ENCODE results near the gene HSD17B10. TPM values are rescaled to one million over a fixed set of nuclear protein-coding genes. Genes with fewer than 3 reads are reported as not detected.

Gene HSD17B10
- total RNA-seq, 2 donors from 2014 or later = 107 to 120 TPM

DNA sequence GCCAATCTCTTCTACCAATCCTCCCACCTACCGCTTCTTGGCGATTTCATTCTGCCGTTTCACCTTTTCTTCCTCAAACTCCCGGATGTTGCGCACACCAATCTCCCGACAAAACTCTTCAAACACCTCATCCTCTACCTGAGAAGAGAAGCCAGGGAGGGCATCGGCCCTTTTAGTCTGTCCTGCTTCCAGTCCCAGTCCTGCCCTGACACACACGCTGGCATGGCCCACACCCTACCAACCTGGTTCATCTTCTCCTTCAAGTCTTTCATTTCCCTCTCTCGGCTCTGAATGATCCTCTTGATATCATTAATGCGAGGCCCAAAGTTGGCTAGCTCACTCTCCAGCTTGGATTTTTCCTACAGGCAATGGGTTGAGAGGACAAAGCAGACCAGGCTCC, 30.6 kb downstream of the HSD17B10 start:
- Histone ChIP-seq H3K4me1 (ENCODE audit: control insufficient read depth, insufficient read depth, low read length) (no peaks in the 10 kb centered on the region), H3K9ac (ENCODE audit: extremely low read depth, low read length, poor library complexity, severe bottlenecking) (no peak overlapping the region), H3K4me3 (ENCODE audit: low read length) (no peak overlapping the region), H3K27me3 (ENCODE audit: control insufficient read depth, insufficient read depth, low read length, poor library complexity, severe bottlenecking) (no peaks in the 10 kb centered on the region), H3K36me3 (ENCODE audit: control insufficient read depth, insufficient read depth, low read length) (peaks cover 60% of the 10 kb centered on the region), H3K27ac (ENCODE audit: low read depth, low read length) (no peak overlapping the region), H3K9me3 (ENCODE audit: control insufficient read depth, low read length) (no peaks in the 10 kb centered on the region)
- no peak overlapping the region for H3K4me3 Mint-ChIP-seq
- TF ChIP-seq, protein P1, sequence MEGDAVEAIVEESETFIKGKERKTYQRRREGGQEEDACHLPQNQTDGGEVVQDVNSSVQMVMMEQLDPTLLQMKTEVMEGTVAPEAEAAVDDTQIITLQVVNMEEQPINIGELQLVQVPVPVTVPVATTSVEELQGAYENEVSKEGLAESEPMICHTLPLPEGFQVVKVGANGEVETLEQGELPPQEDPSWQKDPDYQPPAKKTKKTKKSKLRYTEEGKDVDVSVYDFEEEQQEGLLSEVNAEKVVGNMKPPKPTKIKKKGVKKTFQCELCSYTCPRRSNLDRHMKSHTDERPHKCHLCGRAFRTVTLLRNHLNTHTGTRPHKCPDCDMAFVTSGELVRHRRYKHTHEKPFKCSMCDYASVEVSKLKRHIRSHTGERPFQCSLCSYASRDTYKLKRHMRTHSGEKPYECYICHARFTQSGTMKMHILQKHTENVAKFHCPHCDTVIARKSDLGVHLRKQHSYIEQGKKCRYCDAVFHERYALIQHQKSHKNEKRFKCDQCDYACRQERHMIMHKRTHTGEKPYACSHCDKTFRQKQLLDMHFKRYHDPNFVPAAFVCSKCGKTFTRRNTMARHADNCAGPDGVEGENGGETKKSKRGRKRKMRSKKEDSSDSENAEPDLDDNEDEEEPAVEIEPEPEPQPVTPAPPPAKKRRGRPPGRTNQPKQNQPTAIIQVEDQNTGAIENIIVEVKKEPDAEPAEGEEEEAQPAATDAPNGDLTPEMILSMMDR (conservative IDR thresholded peaks at IDR 0.05) = no peak
- H3K27me3 Mint-ChIP-seq (ENCODE audit: insufficient read depth) = no peaks in the 10 kb centered on the region
- peaks cover 56% of the 10 kb centered on the region for H3K9me3 Mint-ChIP-seq
- H3K27ac Mint-ChIP-seq = no peak overlapping the region
- H3K4me1 Mint-ChIP-seq = no peaks in the 10 kb centered on the region
- 91 to 100% methylated on average over 1 to 10 of the region's 10 CpGs for WGBS, 2 experiments (ENCODE audit: insufficient coverage in 1 of 2, insufficient read length in 1 of 2)
- H3K36me3 Mint-ChIP-seq (ENCODE audit: low read depth) = peaks cover 50% of the 10 kb centered on the region
- DNase-seq = no peak

DNA sequence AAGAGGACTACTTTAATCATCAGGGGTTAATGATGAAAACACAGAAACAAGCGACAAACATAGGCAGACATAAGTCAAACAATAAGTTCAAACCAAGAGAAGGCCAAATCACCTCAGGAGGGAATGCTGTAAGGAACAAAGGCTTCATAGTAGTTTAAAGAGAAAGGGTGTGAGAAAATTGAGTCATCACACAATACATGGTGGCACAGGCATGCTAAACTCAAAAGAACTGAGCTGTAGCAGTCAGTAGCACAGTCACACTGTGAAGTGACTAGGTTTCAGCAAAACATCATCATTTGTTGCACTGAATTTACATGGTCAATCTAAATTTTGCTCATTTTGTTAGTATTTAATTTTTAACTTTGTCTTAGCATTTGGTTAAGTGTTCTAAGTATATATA, 36.0 kb downstream of the HSD17B10 start:
- peaks cover 38% of the 10 kb centered on the region for H3K36me3 ChIP-seq (ENCODE audit: control insufficient read depth, insufficient read depth, low read length)
- H3K27me3 ChIP-seq (ENCODE audit: control insufficient read depth, insufficient read depth, low read length, poor library complexity, severe bottlenecking) = no peaks in the 10 kb centered on the region
- DNase-seq = no peak
- no peak overlapping the region for H3K4me3 ChIP-seq (ENCODE audit: low read length)
- Mint-ChIP-seq H3K27me3 (ENCODE audit: insufficient read depth) (no peaks in the 10 kb centered on the region), H3K4me1 (no peaks in the 10 kb centered on the region), H3K27ac (no peak overlapping the region), H3K9me3 (peaks cover 45% of the 10 kb centered on the region), H3K4me3 (no peak overlapping the region), H3K36me3 (ENCODE audit: low read depth) (peaks cover 36% of the 10 kb centered on the region)
- H3K9ac ChIP-seq (ENCODE audit: extremely low read depth, low read length, poor library complexity, severe bottlenecking) = no peak overlapping the region
- 90% methylated on average over 1 of the region's 1 CpG; no CpG with 5 or more reads in 1 of the 2 experiments for WGBS, 2 experiments (ENCODE audit: insufficient coverage in 1 of 2, insufficient read length in 1 of 2)
- no peaks in the 10 kb centered on the region for H3K4me1 ChIP-seq (ENCODE audit: control insufficient read depth, insufficient read depth, low read length)
- TF ChIP-seq, protein P1 (conservative IDR thresholded peaks at IDR 0.05) = no peak
- H3K9me3 ChIP-seq (ENCODE audit: control insufficient read depth, low read length) = no peaks in the 10 kb centered on the region
- H3K27ac ChIP-seq (ENCODE audit: low read depth, low read length) = no peak overlapping the region

DNA sequence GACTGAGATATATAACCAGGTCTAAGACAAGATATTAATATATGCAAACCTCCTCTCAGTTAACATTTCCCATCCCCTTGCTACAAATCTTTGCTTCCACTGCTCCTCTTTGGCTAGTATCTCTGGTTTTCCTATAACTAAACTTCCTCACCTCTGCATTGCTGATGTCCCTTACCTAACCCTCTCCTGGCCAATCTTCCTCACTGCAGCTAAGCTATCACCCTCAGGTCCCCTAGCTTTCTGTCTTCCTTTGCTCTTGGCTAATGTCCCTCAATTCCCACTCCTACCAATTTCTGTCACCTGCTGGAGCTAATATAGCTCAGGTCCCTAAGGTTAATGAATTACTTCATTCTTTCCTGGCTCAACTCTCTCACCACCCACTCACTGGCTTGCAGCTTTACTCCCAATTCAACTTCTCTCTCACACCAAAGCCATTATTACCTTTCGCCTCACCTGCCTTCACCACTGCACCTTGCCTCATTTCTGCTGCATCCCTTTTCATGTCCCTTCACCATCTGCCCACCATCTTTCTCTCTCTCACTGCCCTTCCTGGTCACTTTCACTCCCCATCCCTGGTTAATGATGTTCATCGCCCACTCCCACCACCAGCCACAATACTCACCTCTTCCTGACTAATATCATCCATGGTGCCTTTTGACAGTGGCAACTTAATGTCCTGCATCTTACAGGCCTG, 38.4 kb downstream of the HSD17B10 start:
- Mint-ChIP-seq H3K27me3 (ENCODE audit: insufficient read depth) (no peaks in the 10 kb centered on the region), H3K36me3 (ENCODE audit: low read depth) (peaks cover 23% of the 10 kb centered on the region), H3K9me3 (peaks cover 39% of the 10 kb centered on the region), H3K4me1 (no peaks in the 10 kb centered on the region), H3K27ac (no peak overlapping the region), H3K4me3 (no peak overlapping the region)
- Histone ChIP-seq H3K4me3 (ENCODE audit: low read length) (no peak overlapping the region), H3K9me3 (ENCODE audit: control insufficient read depth, low read length) (no peaks in the 10 kb centered on the region), H3K27me3 (ENCODE audit: control insufficient read depth, insufficient read depth, low read length, poor library complexity, severe bottlenecking) (no peaks in the 10 kb centered on the region), H3K36me3 (ENCODE audit: control insufficient read depth, insufficient read depth, low read length) (peaks cover 25% of the 10 kb centered on the region), H3K9ac (ENCODE audit: extremely low read depth, low read length, poor library complexity, severe bottlenecking) (no peak overlapping the region), H3K27ac (ENCODE audit: low read depth, low read length) (no peak overlapping the region), H3K4me1 (ENCODE audit: control insufficient read depth, insufficient read depth, low read length) (no peaks in the 10 kb centered on the region)
- DNase-seq = no peak
- 95% methylated on average over 2 of the region's 2 CpGs; no CpG with 5 or more reads in 1 of the 2 experiments for WGBS, 2 experiments (ENCODE audit: insufficient coverage in 1 of 2, insufficient read length in 1 of 2)
- TF ChIP-seq, protein P1 (conservative IDR thresholded peaks at IDR 0.05) = peak; percentile 41
